Neutrophil (primary cell): ENCODE measurements around the gene CPED1.

ENCODE experiments used
- H3K27ac ChIP-seq: fragments of 200-600 bp; sonication (generic); 2 replicates; pipeline ENCODE4 v1.5.1; 2016; ENCODE audit warnings: mild to moderate bottlenecking, moderate library complexity
- H3K27me3 ChIP-seq: fragments of 200-600 bp; sonication (generic); 2 replicates; pipeline ENCODE4 v1.6.0; 2016; ENCODE audit warnings: mild to moderate bottlenecking
- H3K36me3 ChIP-seq: fragments of 200-600 bp; sonication (generic); 2 replicates; pipeline ENCODE4 v1.5.1; 2017
- H3K4me1 ChIP-seq, 2 experiments: fragments of 200-600 bp in 1 of 2; sonication (generic) in 1 of 2; 1 replicate in 1 of 2; 2 replicates in 1 of 2; pipeline versions ENCODE4 v1.5.1 to v1.6.1; 2013 to 2016; ENCODE audit warnings: low read depth in 1 of 2, low read length in 1 of 2, mild to moderate bottlenecking in 1 of 2, moderate library complexity in 1 of 2; ENCODE audit not compliant: control insufficient read depth in 1 of 2, insufficient read depth in 1 of 2
- H3K4me3 ChIP-seq, 2 experiments: fragments of 200-600 bp in 1 of 2; sonication (generic) in 1 of 2; 1 replicate in 1 of 2; 2 replicates in 1 of 2; pipeline ENCODE4 v1.5.1; 2013 to 2016; ENCODE audit warnings: low read depth in 1 of 2, low read length in 1 of 2, mild to moderate bottlenecking in 1 of 2, moderate library complexity in 1 of 2
- H3K9me3 ChIP-seq: fragments of 200-600 bp; sonication (generic); 2 replicates; pipeline ENCODE4 v1.5.1; 2016
- CTCF ChIP-seq: fragments of 200-600 bp; sonication (generic); IDR thresholded peaks from 2 replicates; pipeline ENCODE4 v1.5.1; 2016; ENCODE audit warnings: antibody characterized with exemption

Gene CPED1

GRCh38 chr7:121023683-121024511 is 35.4 kb downstream of the CPED1 start:
- no peaks in the 10 kb centered on the region for H3K9me3 ChIP-seq
- no peak for TF ChIP-seq CTCF
- no peak overlapping the region for H3K27ac ChIP-seq
- H3K27me3 ChIP-seq: no peaks in the 10 kb centered on the region
- H3K4me1 ChIP-seq: no peaks in the 10 kb centered on the region
- no peaks in the 10 kb centered on the region for H3K36me3 ChIP-seq
- no peak overlapping the region for H3K4me3 ChIP-seq

- Histone ChIP-seq H3K36me3 (no peaks in the 10 kb centered on the region), H3K4me3 (no peak overlapping the region), H3K27me3 (no peaks in the 10 kb centered on the region), H3K9me3 (no peaks in the 10 kb centered on the region), H3K4me1 (no peaks in the 10 kb centered on the region), H3K27ac (no peak overlapping the region)
- no peak for TF ChIP-seq CTCF
Measured at GRCh38 chr7:121024611-121025010, 36.1 kb downstream of the CPED1 start.

- H3K4me3 ChIP-seq: no peak overlapping the region
- no peaks in the 10 kb centered on the region for H3K9me3 ChIP-seq
- no peak overlapping the region for H3K27ac ChIP-seq
- H3K27me3 ChIP-seq: no peaks in the 10 kb centered on the region
- H3K4me1 ChIP-seq: no peaks in the 10 kb centered on the region
- TF ChIP-seq CTCF: no peak
- no peaks in the 10 kb centered on the region for H3K36me3 ChIP-seq
Measured at GRCh38 chr7:121026159-121026558, 37.6 kb downstream of the CPED1 start.

- Histone ChIP-seq H3K4me3 (no peak overlapping the region), H3K36me3 (no peaks in the 10 kb centered on the region), H3K9me3 (no peaks in the 10 kb centered on the region), H3K4me1 (no peaks in the 10 kb centered on the region), H3K27ac (no peak overlapping the region), H3K27me3 (no peaks in the 10 kb centered on the region)
- TF ChIP-seq CTCF: no peak
Measured at GRCh38 chr7:121026577-121027111, 38.1 kb downstream of the CPED1 start.

GRCh38 chr7:121027761-121028669 is 39.5 kb downstream of the CPED1 start:
- H3K4me1 ChIP-seq: no peaks in the 10 kb centered on the region
- no peak for TF ChIP-seq CTCF
- no peaks in the 10 kb centered on the region for H3K36me3 ChIP-seq
- no peak overlapping the region for H3K4me3 ChIP-seq
- no peaks in the 10 kb centered on the region for H3K27me3 ChIP-seq
- H3K9me3 ChIP-seq: no peaks in the 10 kb centered on the region
- no peak overlapping the region for H3K27ac ChIP-seq
